Body of pancreas (tissue), 4 donors: Measurements from ENCODE around the gene KASH5.

Experiments used
- POLR2A ChIP-seq, 3 donors: fragments of 450-650 bp; IDR thresholded peaks; one replicate each; pipeline ENCODE4 v1.6.1; 2016; ENCODE audit warnings: antibody characterized with exemption in 3 of 3, mild to moderate bottlenecking in 2 of 3
- TF ChIP-seq, protein P1 (sequence below), 7 experiments: fragments of 450-650 bp in 4 of 7; fragments of 200-600 bp in 3 of 7; sonication (generic) in 3 of 7; IDR thresholded peaks; one replicate each; pipeline ENCODE4 v1.5.1; 2016 to 2019; ENCODE audit warnings: antibody characterized with exemption in 7 of 7

GRCh38 chr19:49421039-49421877 lies 33.2 kb downstream of the KASH5 start:
- TF ChIP-seq, protein P1, sequence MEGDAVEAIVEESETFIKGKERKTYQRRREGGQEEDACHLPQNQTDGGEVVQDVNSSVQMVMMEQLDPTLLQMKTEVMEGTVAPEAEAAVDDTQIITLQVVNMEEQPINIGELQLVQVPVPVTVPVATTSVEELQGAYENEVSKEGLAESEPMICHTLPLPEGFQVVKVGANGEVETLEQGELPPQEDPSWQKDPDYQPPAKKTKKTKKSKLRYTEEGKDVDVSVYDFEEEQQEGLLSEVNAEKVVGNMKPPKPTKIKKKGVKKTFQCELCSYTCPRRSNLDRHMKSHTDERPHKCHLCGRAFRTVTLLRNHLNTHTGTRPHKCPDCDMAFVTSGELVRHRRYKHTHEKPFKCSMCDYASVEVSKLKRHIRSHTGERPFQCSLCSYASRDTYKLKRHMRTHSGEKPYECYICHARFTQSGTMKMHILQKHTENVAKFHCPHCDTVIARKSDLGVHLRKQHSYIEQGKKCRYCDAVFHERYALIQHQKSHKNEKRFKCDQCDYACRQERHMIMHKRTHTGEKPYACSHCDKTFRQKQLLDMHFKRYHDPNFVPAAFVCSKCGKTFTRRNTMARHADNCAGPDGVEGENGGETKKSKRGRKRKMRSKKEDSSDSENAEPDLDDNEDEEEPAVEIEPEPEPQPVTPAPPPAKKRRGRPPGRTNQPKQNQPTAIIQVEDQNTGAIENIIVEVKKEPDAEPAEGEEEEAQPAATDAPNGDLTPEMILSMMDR (IDR thresholded peaks at IDR 0.05): no peak
- no peak for TF ChIP-seq POLR2A (IDR thresholded peaks at IDR 0.05)
